Natural killer cell (primary cell): ENCODE data around the gene STARD8. TPM values are rescaled to one million over a fixed set of nuclear protein-coding genes. Genes with fewer than 3 reads are reported as not detected.

Experiments
- ATAC-seq, 3 donors: fragments of 150-1000 bp in 2 of 3; fragments of 200-7000 bp in 1 of 3; cut with Tn5 transposase; 1 replicate in 1 of 3; 2 replicates in 2 of 3; pipeline ENCODE4 v1.10.0; 2021; ENCODE audit warnings: mild to moderate bottlenecking in 2 of 3, moderate library complexity in 2 of 3
- DNase-seq, 2 donors: peaks; one replicate each; pipeline versions ENCODE4 v3.0.0 to v3.0.0-alpha.2; 2013 to 2021; ENCODE audit warnings: mixed read lengths in 1 of 2
- H3K27ac ChIP-seq: one replicate; pipeline ENCODE4 v1.5.1; 2013; ENCODE audit warnings: mild to moderate bottlenecking, low read length
- H3K27me3 ChIP-seq: one replicate; pipeline ENCODE4 v1.6.1; 2013; ENCODE audit warnings: low read length; ENCODE audit not compliant: control insufficient read depth, insufficient read depth
- H3K36me3 ChIP-seq: one replicate; pipeline ENCODE4 v1.6.1; 2013; ENCODE audit warnings: low read length; ENCODE audit not compliant: control insufficient read depth, insufficient read depth
- H3K4me1 ChIP-seq: one replicate; pipeline ENCODE4 v1.6.1; 2013; ENCODE audit warnings: low read length; ENCODE audit not compliant: control insufficient read depth, insufficient read depth
- H3K4me3 ChIP-seq: one replicate; pipeline ENCODE4 v1.5.1; 2013; ENCODE audit warnings: low read length
- H3K9me3 ChIP-seq: one replicate; pipeline ENCODE4 v1.6.1; 2013; ENCODE audit warnings: low read length; ENCODE audit not compliant: control insufficient read depth, insufficient read depth
- H3K27ac Mint-ChIP-seq, 2 donors: one replicate each; pipeline ENCODE4 v1.8.0; 2022; ENCODE audit warnings: mild to moderate bottlenecking in 2 of 2, mixed read lengths in 2 of 2, moderate library complexity in 1 of 2
- H3K27me3 Mint-ChIP-seq, 2 donors: one replicate each; pipeline ENCODE4 v1.8.0; 2022; ENCODE audit warnings: low read depth in 2 of 2, mixed read lengths in 2 of 2
- H3K36me3 Mint-ChIP-seq: one replicate; pipeline ENCODE4 v1.8.0; 2022; ENCODE audit warnings: mixed read lengths
- H3K4me1 Mint-ChIP-seq, 2 donors: one replicate each; pipeline ENCODE4 v1.8.0; 2022; ENCODE audit warnings: mixed read lengths in 2 of 2
- H3K4me3 Mint-ChIP-seq: one replicate; pipeline ENCODE4 v1.8.0; 2022; ENCODE audit warnings: mild to moderate bottlenecking, moderate library complexity, mixed read lengths
- H3K9me3 Mint-ChIP-seq, 2 donors: one replicate each; pipeline ENCODE4 v1.8.0; 2022; ENCODE audit warnings: mixed read lengths in 2 of 2
- CTCF ChIP-seq: fragments of 200-600 bp; IDR thresholded peaks from one replicate; pipeline ENCODE4 v1.8.0; 2022; ENCODE audit warnings: antibody characterized with exemption
- WGBS: methylation state at CpG from one replicate; pipeline ENCODE4 v1.1.7; 2013; ENCODE audit warnings: missing lambda C conversion rate; ENCODE audit not compliant: insufficient coverage; 5-methylcytosine and 5-hydroxymethylcytosine counted together
- intact Hi-C: fragments of 100-400 bp; cut with micrococcal nuclease; formaldehyde crosslinking; loops from one replicate; pipeline ENCODE4 v1.14.2; 2022
- total RNA-seq, 4 donors: library from RNA; stranded (reverse); fragments of 120-200 nt in 1 of 4; gene quantifications; one replicate each; pipeline versions ENCODE4 v1.2.3 to v1.2.4, GENCODE V29; 2013 to 2022

Gene STARD8
- total RNA-seq, 3 donors from 2014 or later (not counting 1 experiment from before 2014, with no cell fraction given) = 0.97 to 1.3 (median 1.1) TPM

- H3K27ac Mint-ChIP-seq = no peak overlapping the region
- H3K4me1 Mint-ChIP-seq = no peaks in the 10 kb centered on the region
- no peak overlapping the region for H3K4me3 Mint-ChIP-seq
- peaks cover 0 to 15% of the 10 kb centered on the region in 2 donors for H3K27me3 Mint-ChIP-seq
- no peak for TF ChIP-seq CTCF
- 92% methylated on average over 3 of the region's 3 CpGs for WGBS
- ATAC-seq (no peak), DNase-seq (no peak)
- Histone ChIP-seq H3K4me1 (no peaks in the 10 kb centered on the region), H3K9me3 (no peaks in the 10 kb centered on the region), H3K27ac (no peak overlapping the region), H3K27me3 (no peaks in the 10 kb centered on the region), H3K4me3 (no peak overlapping the region), H3K36me3 (no peaks in the 10 kb centered on the region)
- intact Hi-C loops = no loop called here
- H3K9me3 Mint-ChIP-seq = no peaks in the 10 kb centered on the region
- no peaks in the 10 kb centered on the region for H3K36me3 Mint-ChIP-seq
Measured at GRCh38 chrX:68750316-68750715, 102.8 kb downstream of the STARD8 start.

GRCh38 chrX:68751372-68751771 is 103.9 kb downstream of the STARD8 start:
- peaks cover 0 to 15% of the 10 kb centered on the region in 2 donors for H3K27me3 Mint-ChIP-seq
- ATAC-seq (no peak), DNase-seq (no peak)
- H3K9me3 Mint-ChIP-seq = no peaks in the 10 kb centered on the region
- H3K4me3 Mint-ChIP-seq = no peak overlapping the region
- no peaks in the 10 kb centered on the region for H3K4me1 Mint-ChIP-seq
- Histone ChIP-seq H3K4me1 (no peaks in the 10 kb centered on the region), H3K36me3 (no peaks in the 10 kb centered on the region), H3K27ac (no peak overlapping the region), H3K9me3 (no peaks in the 10 kb centered on the region), H3K4me3 (no peak overlapping the region), H3K27me3 (no peaks in the 10 kb centered on the region)
- TF ChIP-seq CTCF = no peak
- no peaks in the 10 kb centered on the region for H3K36me3 Mint-ChIP-seq
- no peak overlapping the region for H3K27ac Mint-ChIP-seq
- intact Hi-C loops = no loop called here
- 79% methylated on average over 2 of the region's 2 CpGs for WGBS

GRCh38 chrX:68753218-68753617 is 105.8 kb downstream of the STARD8 start:
- Mint-ChIP-seq H3K36me3 (no peaks in the 10 kb centered on the region), H3K27me3 (peaks cover 0 to 15% of the 10 kb centered on the region in 2 donors), H3K27ac (no peak overlapping the region), H3K4me1 (no peaks in the 10 kb centered on the region), H3K9me3 (no peaks in the 10 kb centered on the region), H3K4me3 (no peak overlapping the region)
- no peaks in the 10 kb centered on the region for H3K36me3 ChIP-seq
- no peaks in the 10 kb centered on the region for H3K4me1 ChIP-seq
- no peaks in the 10 kb centered on the region for H3K27me3 ChIP-seq
- WGBS = no CpG with 5 or more reads among the region's 2 CpGs
- intact Hi-C loops = no loop called here
- no peaks in the 10 kb centered on the region for H3K9me3 ChIP-seq
- ATAC-seq = no peak
- TF ChIP-seq CTCF = no peak
- no peak for DNase-seq
- no peak overlapping the region for H3K27ac ChIP-seq
- no peak overlapping the region for H3K4me3 ChIP-seq

GRCh38 chrX:68754406-68754805 is 106.9 kb downstream of the STARD8 start:
- no peaks in the 10 kb centered on the region for H3K27me3 ChIP-seq
- Mint-ChIP-seq H3K27me3 (peaks cover 0 to 12% of the 10 kb centered on the region in 2 donors), H3K4me1 (no peaks in the 10 kb centered on the region), H3K4me3 (no peak overlapping the region), H3K27ac (no peak overlapping the region), H3K36me3 (no peaks in the 10 kb centered on the region), H3K9me3 (no peaks in the 10 kb centered on the region)
- DNase-seq (no peak), ATAC-seq (no peak)
- H3K4me1 ChIP-seq = no peaks in the 10 kb centered on the region
- no peak for TF ChIP-seq CTCF
- intact Hi-C loops = no loop called here
- H3K27ac ChIP-seq = no peak overlapping the region
- H3K9me3 ChIP-seq = no peaks in the 10 kb centered on the region
- 72% methylated on average over 4 of the region's 7 CpGs for WGBS
- no peaks in the 10 kb centered on the region for H3K36me3 ChIP-seq
- no peak overlapping the region for H3K4me3 ChIP-seq
